Neural progenitor cell (in vitro differentiated cells): Measurements from ENCODE around the gene TGFB2.

Source experiments
- CTCF ChIP-seq: fragments of 200-600 bp; sonication (generic); IDR thresholded peaks from 2 replicates; pipeline ENCODE4 v1.5.1; 2017; ENCODE audit warnings: antibody characterized with exemption, mild to moderate bottlenecking
- EZH2 ChIP-seq: fragments of 200-600 bp; sonication (generic); IDR thresholded peaks from 2 replicates; pipeline ENCODE4 v1.6.1; 2017; ENCODE audit warnings: antibody characterized with exemption, mild to moderate bottlenecking, moderate library complexity

GRCh38 chr1:218479436-218480115, 134.4 kb downstream of the TGFB2 start:
- TF ChIP-seq CTCF (no peak), EZH2 (no peak)
